NB4 (cell line): ENCODE results near the gene MBLAC1.

Source experiments
- POLR2A ChIP-seq: IDR thresholded peaks from 2 replicates; pipeline ENCODE4 v1.6.1; 2011; ENCODE audit warnings: mild to moderate bottlenecking; ENCODE audit not compliant: insufficient read length; ENCODE audit errors: extremely low read depth
- TF ChIP-seq, protein P1 (sequence below): IDR thresholded peaks from one replicate; pipeline ENCODE4 v1.5.1; 2012; ENCODE audit warnings: low read depth, low read length
- TF ChIP-seq, protein P2 (sequence below): IDR thresholded peaks from 2 replicates; pipeline ENCODE4 v1.6.1; 2011; ENCODE audit warnings: low read depth, low read length

DNA sequence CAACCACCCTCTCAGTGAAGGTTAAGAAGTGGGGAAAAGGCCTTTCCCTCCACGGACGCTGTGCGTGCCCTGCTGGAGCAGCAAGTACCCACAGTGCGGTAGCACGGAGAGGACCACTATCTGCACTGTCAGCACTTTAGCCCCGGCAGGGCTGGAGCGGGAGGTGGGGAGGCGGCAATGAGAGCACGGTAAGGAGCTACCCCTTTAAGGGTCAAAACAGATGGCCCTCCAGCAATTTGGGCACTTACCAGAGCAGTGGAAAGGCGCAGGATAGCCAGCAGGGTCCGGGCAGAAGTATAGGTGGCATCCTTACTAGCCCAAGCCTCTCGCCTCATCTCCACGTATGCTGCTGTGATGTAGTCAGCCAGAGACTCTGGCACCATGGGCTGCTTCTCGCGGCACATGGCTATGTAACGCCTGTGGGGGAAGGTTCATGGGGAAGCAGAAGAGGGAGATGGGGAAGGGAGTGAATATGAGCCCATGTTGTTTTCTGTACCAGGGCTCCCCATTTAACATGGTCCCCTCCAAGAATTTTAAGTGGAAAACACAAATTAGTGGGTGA lies 32.8 kb upstream of the MBLAC1 start:
- TF ChIP-seq, protein P1, sequence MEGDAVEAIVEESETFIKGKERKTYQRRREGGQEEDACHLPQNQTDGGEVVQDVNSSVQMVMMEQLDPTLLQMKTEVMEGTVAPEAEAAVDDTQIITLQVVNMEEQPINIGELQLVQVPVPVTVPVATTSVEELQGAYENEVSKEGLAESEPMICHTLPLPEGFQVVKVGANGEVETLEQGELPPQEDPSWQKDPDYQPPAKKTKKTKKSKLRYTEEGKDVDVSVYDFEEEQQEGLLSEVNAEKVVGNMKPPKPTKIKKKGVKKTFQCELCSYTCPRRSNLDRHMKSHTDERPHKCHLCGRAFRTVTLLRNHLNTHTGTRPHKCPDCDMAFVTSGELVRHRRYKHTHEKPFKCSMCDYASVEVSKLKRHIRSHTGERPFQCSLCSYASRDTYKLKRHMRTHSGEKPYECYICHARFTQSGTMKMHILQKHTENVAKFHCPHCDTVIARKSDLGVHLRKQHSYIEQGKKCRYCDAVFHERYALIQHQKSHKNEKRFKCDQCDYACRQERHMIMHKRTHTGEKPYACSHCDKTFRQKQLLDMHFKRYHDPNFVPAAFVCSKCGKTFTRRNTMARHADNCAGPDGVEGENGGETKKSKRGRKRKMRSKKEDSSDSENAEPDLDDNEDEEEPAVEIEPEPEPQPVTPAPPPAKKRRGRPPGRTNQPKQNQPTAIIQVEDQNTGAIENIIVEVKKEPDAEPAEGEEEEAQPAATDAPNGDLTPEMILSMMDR = no peak
- TF ChIP-seq POLR2A = no peak
- TF ChIP-seq, protein P2, sequence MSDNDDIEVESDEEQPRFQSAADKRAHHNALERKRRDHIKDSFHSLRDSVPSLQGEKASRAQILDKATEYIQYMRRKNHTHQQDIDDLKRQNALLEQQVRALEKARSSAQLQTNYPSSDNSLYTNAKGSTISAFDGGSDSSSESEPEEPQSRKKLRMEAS = no peak
